Measurements from ENCODE around the gene BARHL2.

Gene BARHL2

GRCh38 chr1:90717356-90717664, 208 bp upstream of the BARHL2 start:
- H3K9ac ChIP-seq (ENCODE audit: low read length) = no peak overlapping the region
- no peak overlapping the region for H3K4me3 ChIP-seq (ENCODE audit: low read length)
- H3K27me3 ChIP-seq (replicated peaks; ENCODE audit: insufficient read depth, low read length) = no peaks in the 10 kb centered on the region
- no peaks in the 10 kb centered on the region for H4K20me1 ChIP-seq (ENCODE audit: insufficient read depth, low read length)
- H2AFZ ChIP-seq (ENCODE audit: low read length) = no peak overlapping the region
- no peaks in the 10 kb centered on the region for H3K4me1 ChIP-seq (ENCODE audit: low read length)
- no peak overlapping the region for H3K4me2 ChIP-seq (ENCODE audit: low read depth, low read length)
- H3K27ac ChIP-seq (ENCODE audit: low read length) = no peak overlapping the region
- H3F3A ChIP-seq (ENCODE audit: insufficient read depth, low read length) = 0 out of 2 replicates have a peak, but pooled peaks cover 3% of the 10 kb centered on the region
- H3K36me3 ChIP-seq (replicated peaks; ENCODE audit: insufficient read depth, low read length) = no peaks in the 10 kb centered on the region
- no peak for DNase-seq
- H3K9me3 ChIP-seq (replicated peaks; ENCODE audit: insufficient read depth, low read length) = no peaks in the 10 kb centered on the region
- H3K79me2 ChIP-seq (ENCODE audit: low read length) = no peaks in the 10 kb centered on the region
- TF ChIP-seq CTCF (IDR thresholded peaks at IDR 0.05; ENCODE audit: low read length) (no peak), EZH2 (optimal IDR thresholded peaks at IDR 0.05; ENCODE audit: low read depth, low read length) (no peak), EZH2phosphoT487 (IDR thresholded peaks at IDR 0.05; ENCODE audit: low read length) (no peak)
- no peaks in the 10 kb centered on the region for H3K9me2 ChIP-seq (replicated peaks; ENCODE audit: insufficient read depth, low read length)

GRCh38 chr1:90716243-90716551, 905 bp downstream of the BARHL2 start:
- Histone ChIP-seq H3F3A (ENCODE audit: insufficient read depth, low read length) (no peaks in the 10 kb centered on the region), H3K9ac (ENCODE audit: low read length) (no peak overlapping the region), H3K4me1 (ENCODE audit: low read length) (no peaks in the 10 kb centered on the region), H3K27ac (ENCODE audit: low read length) (no peak overlapping the region), H3K9me2 (replicated peaks; ENCODE audit: insufficient read depth, low read length) (no peaks in the 10 kb centered on the region), H3K9me3 (replicated peaks; ENCODE audit: insufficient read depth, low read length) (no peaks in the 10 kb centered on the region), H3K4me3 (ENCODE audit: low read length) (no peak overlapping the region), H3K79me2 (ENCODE audit: low read length) (no peaks in the 10 kb centered on the region), H3K27me3 (replicated peaks; ENCODE audit: insufficient read depth, low read length) (no peaks in the 10 kb centered on the region), H4K20me1 (ENCODE audit: insufficient read depth, low read length) (no peaks in the 10 kb centered on the region), H3K36me3 (replicated peaks; ENCODE audit: insufficient read depth, low read length) (no peaks in the 10 kb centered on the region), H2AFZ (ENCODE audit: low read length) (no peak overlapping the region), H3K4me2 (ENCODE audit: low read depth, low read length) (no peak overlapping the region)
- no peak for DNase-seq
- no peak for TF ChIP-seq EZH2phosphoT487 (IDR thresholded peaks at IDR 0.05; ENCODE audit: low read length)
- no peak for TF ChIP-seq CTCF (IDR thresholded peaks at IDR 0.05; ENCODE audit: low read length)
- no peak for TF ChIP-seq EZH2 (optimal IDR thresholded peaks at IDR 0.05; ENCODE audit: low read depth, low read length)

- no peaks in the 10 kb centered on the region for H3K36me3 ChIP-seq (replicated peaks; ENCODE audit: insufficient read depth, low read length)
- no peak for DNase-seq
- no peaks in the 10 kb centered on the region for H4K20me1 ChIP-seq (ENCODE audit: insufficient read depth, low read length)
- no peak overlapping the region for H3K4me2 ChIP-seq (ENCODE audit: low read depth, low read length)
- H3K9me3 ChIP-seq (replicated peaks; ENCODE audit: insufficient read depth, low read length) = no peaks in the 10 kb centered on the region
- no peaks in the 10 kb centered on the region for H3K9me2 ChIP-seq (replicated peaks; ENCODE audit: insufficient read depth, low read length)
- no peak overlapping the region for H3K9ac ChIP-seq (ENCODE audit: low read length)
- H3F3A ChIP-seq (ENCODE audit: insufficient read depth, low read length) = no peaks in the 10 kb centered on the region
- no peak overlapping the region for H2AFZ ChIP-seq (ENCODE audit: low read length)
- H3K79me2 ChIP-seq (ENCODE audit: low read length) = no peaks in the 10 kb centered on the region
- no peaks in the 10 kb centered on the region for H3K4me1 ChIP-seq (ENCODE audit: low read length)
- TF ChIP-seq CTCF (IDR thresholded peaks at IDR 0.05; ENCODE audit: low read length) = no peak
- no peak for TF ChIP-seq EZH2 (optimal IDR thresholded peaks at IDR 0.05; ENCODE audit: low read depth, low read length)
- no peak for TF ChIP-seq EZH2phosphoT487 (IDR thresholded peaks at IDR 0.05; ENCODE audit: low read length)
- H3K4me3 ChIP-seq (ENCODE audit: low read length) = no peak overlapping the region
- H3K27ac ChIP-seq (ENCODE audit: low read length) = no peak overlapping the region
- H3K27me3 ChIP-seq (replicated peaks; ENCODE audit: insufficient read depth, low read length) = no peaks in the 10 kb centered on the region
These were observed 1.8 kb downstream of the BARHL2 start for GRCh38 chr1:90715309-90715708.

- no peak overlapping the region for H2AFZ ChIP-seq (ENCODE audit: low read length)
- no peak for DNase-seq
- no peaks in the 10 kb centered on the region for H3K36me3 ChIP-seq (replicated peaks; ENCODE audit: insufficient read depth, low read length)
- H3K4me3 ChIP-seq (ENCODE audit: low read length) = no peak overlapping the region
- no peaks in the 10 kb centered on the region for H3K79me2 ChIP-seq (ENCODE audit: low read length)
- H3K27ac ChIP-seq (ENCODE audit: low read length) = no peak overlapping the region
- no peaks in the 10 kb centered on the region for H3K9me2 ChIP-seq (replicated peaks; ENCODE audit: insufficient read depth, low read length)
- TF ChIP-seq EZH2phosphoT487 (IDR thresholded peaks at IDR 0.05; ENCODE audit: low read length) (no peak), CTCF (IDR thresholded peaks at IDR 0.05; ENCODE audit: low read length) (no peak), EZH2 (optimal IDR thresholded peaks at IDR 0.05; ENCODE audit: low read depth, low read length) (no peak)
- H3F3A ChIP-seq (ENCODE audit: insufficient read depth, low read length) = no peaks in the 10 kb centered on the region
- H3K4me2 ChIP-seq (ENCODE audit: low read depth, low read length) = no peak overlapping the region
- H3K27me3 ChIP-seq (replicated peaks; ENCODE audit: insufficient read depth, low read length) = no peaks in the 10 kb centered on the region
- H3K9me3 ChIP-seq (replicated peaks; ENCODE audit: insufficient read depth, low read length) = no peaks in the 10 kb centered on the region
- H4K20me1 ChIP-seq (ENCODE audit: insufficient read depth, low read length) = no peaks in the 10 kb centered on the region
- no peaks in the 10 kb centered on the region for H3K4me1 ChIP-seq (ENCODE audit: low read length)
- H3K9ac ChIP-seq (ENCODE audit: low read length) = no peak overlapping the region
These were observed 2.6 kb downstream of the BARHL2 start for GRCh38 chr1:90714521-90714951.
